NCI-H2227 treated with DMSO at 0.1 percent for 48 hours (cell line): ENCODE measurements around the gene SCUBE3.

Experiments used
- DNase-seq: peaks from one replicate; lab custom pipeline; 2025; lab: John Stamatoyannopoulos, UW

Gene SCUBE3

GRCh38 chr6:35213298-35213791, 411 bp upstream of the SCUBE3 start:
- DNase-seq, result peak; percentile 54

DNA sequence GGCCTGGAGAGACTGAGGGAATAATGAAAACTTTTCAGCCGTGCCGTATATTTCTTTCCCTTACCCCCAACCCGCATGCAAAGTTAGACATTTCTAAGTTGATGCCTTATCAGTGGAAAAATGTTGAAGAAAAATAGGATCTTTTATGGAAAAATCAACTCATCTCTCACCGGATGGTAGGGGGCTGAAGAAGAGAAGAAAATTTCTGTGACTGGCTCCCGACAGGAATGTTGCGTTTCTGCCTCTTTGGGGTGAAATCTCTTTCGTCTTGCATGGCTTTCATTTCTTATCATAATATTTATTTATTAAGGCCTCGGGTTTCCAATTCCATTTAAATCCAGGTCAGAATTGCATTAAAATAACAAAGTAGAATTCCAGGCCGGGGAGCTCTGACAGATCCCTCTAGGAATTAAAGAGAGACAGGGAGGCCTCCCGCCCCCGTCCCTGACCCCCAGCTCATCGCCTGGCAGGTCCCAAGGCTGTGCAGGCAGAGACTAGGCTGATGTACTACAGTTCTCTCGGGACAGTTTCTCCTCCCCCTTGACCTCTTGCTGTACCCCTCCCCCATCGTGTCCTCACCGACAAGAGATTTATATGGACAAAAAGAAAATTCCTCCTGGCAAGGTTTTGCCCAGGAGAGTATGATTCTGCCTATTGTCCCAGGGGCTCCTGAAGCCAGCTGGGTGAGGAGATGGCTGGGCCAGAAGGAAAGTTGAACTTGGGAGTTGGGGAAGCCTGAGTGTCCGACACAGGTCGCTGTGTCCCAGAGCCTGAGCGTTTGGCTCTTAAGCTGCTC, 1.3 kb downstream of the SCUBE3 start:
- DNase-seq, result no peak

GRCh38 chr6:35215665-35216411, 2.1 kb downstream of the SCUBE3 start:
- no peak for DNase-seq

DNA sequence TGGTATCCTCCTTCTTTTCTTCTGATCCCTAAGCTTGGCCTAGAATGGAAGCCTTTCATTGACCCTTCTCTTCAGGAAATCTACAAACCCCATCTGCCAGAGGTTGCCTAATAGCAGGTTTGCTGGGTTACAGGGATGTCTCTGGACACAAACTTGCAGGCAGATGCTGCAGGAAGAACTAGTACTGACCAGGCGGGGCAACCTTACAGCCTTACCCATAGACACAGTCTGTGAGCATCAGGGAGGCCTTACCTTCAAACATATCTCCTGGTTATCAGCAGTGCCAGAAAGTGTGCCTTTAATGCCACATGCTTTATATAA, 2.6 kb downstream of the SCUBE3 start:
- no peak for DNase-seq

DNA sequence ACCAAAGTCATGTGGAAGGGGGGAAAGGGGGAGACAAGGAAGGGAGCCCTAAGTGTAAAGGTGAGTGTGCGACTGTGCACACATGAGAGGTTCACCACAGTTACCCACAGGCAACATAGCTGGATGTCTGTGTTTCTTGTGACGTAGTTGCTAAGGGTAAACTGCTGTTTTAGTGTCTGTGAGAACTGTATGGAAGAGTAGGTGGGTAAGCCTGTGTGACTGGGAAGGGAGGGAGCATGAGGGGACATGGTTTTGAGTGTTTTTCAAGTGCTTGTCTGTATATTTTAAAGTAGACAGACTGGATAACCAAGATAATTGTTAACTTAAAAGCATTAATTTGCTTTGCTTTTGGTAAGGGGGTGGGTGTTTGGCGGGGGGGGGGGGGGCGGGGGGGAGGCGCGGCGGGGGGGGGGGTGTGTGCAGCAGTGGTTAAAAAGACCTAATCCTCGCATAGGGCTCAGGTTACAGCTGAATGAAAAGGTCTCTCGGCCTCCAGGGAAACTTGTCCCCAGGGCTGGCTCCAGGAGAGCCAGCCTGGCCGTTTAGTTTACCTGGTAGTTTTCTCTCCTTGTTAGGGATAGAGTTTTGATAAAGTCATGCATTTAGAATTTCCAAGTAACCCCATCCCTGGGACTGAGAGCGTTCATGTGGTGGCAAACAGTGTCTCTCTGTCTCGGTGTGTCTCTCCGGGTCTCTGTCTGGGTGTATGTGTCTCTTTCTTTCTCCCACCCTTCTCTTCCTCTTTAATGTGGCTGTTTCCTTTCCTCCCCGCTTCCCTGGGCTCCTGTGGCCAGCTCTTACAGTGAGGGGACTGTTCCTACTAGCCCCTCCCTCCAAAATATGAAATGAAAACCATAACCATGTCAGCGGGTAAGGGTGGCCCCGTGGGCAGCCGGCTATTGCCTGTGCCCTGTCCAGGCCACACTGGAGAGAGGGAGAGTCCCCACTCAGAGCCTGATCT, 3.4 kb downstream of the SCUBE3 start:
- DNase-seq, result no peak

- DNase-seq, result no peak
Observed at GRCh38 chr6:35218021-35218420, 4.3 kb downstream of the SCUBE3 start.

DNA sequence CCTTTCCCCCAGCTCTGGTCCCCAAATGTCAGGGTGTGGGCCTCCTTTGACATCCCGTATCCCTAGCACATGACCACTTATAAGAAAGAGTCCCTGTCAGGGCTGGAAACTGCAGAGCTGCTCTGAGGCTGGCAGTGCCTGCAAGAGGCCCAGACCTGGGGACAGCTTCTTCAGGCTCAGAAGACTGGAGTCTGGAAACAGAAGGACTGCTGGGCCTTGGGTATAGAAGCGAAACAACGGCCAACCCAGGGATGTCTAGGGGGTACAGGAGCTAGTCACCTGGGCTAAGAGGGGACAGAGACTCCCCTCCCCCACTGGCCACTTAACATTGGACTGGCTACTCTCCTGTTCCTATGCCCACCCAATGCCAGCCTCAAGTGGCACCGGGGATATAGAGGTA, 4.7 kb downstream of the SCUBE3 start:
- no peak for DNase-seq

- peak; percentile 42 for DNase-seq
Observed at GRCh38 chr6:35219683-35220326, 6.0 kb downstream of the SCUBE3 start.

GRCh38 chr6:35220711-35221110, 7.0 kb downstream of the SCUBE3 start:
- DNase-seq, result no peak

- DNase-seq, result no peak
Observed at GRCh38 chr6:35223396-35223795, 9.6 kb downstream of the SCUBE3 start.

DNA sequence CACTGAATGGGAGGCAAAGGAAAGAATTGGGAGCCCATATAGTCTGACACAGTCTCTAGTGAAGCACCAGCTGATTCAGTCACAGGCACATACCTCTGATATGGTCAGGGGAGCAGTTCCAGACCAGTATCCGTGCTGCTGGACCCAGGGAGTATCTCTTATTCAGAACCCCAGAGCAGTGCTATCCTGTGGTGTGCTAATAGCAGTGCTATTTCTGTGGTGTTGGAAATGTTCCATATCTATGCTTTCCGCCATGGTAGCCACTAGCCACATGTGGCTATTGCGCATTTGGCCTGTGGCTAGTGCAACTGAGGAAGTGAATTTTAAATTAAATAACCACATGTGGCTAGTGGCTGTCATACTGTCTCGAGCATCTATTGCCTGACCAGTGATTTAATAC, 11.0 kb downstream of the SCUBE3 start:
- no peak for DNase-seq

DNA sequence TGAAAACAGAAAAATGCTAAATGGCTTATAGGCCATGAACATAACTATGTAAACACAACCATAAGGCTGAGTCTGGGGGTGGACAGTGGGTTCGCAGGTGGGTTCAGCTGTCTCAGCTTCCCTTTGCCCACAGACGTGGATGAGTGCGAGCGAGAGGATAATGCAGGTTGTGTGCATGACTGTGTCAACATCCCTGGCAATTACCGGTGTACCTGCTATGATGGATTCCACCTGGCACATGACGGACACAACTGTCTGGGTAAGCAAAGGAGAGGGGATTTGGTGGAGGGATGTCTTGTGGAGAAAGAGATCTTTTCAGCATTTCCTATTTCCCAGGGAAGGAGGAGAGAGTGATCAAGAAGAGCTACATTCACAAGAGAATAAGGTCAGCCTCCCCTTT, 14.7 kb downstream of the SCUBE3 start:
- no peak for DNase-seq

- no peak for DNase-seq
Observed at GRCh38 chr6:35229304-35229703, 15.5 kb downstream of the SCUBE3 start.

DNA sequence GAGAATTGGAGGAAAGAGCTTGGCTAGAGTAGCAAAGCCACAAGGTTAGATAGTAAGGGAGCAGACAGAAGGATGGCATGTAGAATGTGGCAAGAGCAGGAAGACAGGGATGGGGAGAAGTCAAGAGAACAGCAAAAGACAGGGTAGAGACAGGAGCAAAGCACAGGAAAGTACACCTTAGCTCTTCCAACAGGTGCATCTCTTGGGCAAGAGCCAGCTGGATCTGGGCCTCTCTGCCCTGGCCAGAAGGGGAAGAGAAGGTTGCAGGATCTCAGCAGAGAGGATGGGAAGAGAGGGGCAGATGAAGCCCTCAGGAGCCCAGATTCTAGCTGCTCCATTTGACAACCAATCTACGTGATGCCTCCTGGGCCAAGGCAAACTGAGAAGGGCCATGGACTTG, 16.7 kb downstream of the SCUBE3 start:
- DNase-seq, result no peak

- no peak for DNase-seq
Observed at GRCh38 chr6:35230950-35231349, 17.2 kb downstream of the SCUBE3 start.

- DNase-seq, result no peak
Observed at GRCh38 chr6:35231563-35231962, 17.8 kb downstream of the SCUBE3 start.

DNA sequence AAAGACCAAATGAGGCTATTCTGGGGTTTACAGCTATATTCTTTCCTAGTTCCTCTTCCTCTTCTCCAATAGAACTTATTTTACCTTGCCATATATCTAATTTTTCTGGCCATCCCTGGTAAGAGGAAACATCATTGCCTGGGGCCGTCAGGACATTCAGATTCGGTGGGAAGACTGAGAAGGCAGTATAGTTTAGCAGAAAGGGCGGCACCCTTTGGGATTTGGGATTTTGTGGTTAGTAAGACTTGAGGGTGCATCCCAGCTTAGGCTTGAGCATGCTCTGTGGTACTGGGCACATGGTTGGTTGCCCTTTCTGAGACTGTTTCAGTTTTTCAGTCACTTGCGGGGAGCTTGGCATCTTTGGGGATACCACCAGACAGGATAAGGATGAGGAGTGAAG, 21.1 kb downstream of the SCUBE3 start:
- DNase-seq, result no peak

DNA sequence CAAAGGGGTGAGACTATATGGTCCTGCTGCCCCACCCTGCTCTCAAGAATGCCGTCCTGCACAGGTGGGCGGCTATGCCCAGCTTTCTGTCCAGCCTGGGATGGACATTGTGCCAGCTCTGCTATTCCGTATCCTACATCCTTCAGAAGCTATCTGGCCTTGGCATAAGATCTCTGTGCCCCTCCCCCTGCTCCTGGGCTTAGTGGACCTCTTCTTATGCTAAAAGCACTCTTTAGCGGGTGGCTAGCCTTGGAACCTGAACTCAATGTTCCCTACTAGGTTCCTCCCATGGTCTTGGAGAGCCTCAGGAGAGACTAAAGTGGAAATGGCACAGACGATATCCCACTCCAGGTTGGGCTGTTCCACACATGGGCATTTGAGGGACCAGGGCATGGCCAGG, 22.5 kb downstream of the SCUBE3 start:
- DNase-seq, result no peak

GRCh38 chr6:35237476-35237875, 23.7 kb downstream of the SCUBE3 start:
- no peak for DNase-seq

- DNase-seq, result no peak
Observed at GRCh38 chr6:35238843-35239289, 25.1 kb downstream of the SCUBE3 start.

DNA sequence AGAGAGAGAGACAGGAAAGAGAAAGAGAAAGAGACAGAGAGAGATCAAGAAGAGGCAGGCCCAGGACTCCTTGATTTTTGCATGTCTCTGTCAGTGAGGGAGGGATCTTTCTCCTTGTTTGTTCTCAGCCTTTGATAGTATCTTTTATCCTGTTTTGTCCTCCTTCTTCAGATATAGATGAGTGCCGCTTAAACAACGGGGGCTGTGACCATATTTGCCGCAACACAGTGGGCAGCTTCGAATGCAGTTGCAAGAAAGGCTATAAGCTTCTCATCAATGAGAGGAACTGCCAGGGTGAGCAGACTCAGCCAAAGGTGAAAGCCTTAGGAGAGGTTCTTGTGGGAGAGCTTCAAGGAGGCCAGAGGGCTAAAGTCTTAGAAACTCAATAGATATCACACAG, 25.8 kb downstream of the SCUBE3 start:
- DNase-seq, result no peak
